ENCODE results near the gene CATSPERE. TPM values are rescaled to one million over a fixed set of nuclear protein-coding genes. Genes with fewer than 3 reads are reported as not detected.

The CATSPERE gene
- total and polyA plus RNA-seq, 10 of the 15 experiments (the other 5 are each of a cell fraction or from before 2014, with no cell fraction given) = 0.04 to 0.24 (median 0.17) TPM; not detected in 3

GRCh38 chr1:244451539-244451950 lies 9.5 kb upstream of the CATSPERE start, which contains the start of gene ADSS2 (continued):
- TF ChIP-seq, protein P1, sequence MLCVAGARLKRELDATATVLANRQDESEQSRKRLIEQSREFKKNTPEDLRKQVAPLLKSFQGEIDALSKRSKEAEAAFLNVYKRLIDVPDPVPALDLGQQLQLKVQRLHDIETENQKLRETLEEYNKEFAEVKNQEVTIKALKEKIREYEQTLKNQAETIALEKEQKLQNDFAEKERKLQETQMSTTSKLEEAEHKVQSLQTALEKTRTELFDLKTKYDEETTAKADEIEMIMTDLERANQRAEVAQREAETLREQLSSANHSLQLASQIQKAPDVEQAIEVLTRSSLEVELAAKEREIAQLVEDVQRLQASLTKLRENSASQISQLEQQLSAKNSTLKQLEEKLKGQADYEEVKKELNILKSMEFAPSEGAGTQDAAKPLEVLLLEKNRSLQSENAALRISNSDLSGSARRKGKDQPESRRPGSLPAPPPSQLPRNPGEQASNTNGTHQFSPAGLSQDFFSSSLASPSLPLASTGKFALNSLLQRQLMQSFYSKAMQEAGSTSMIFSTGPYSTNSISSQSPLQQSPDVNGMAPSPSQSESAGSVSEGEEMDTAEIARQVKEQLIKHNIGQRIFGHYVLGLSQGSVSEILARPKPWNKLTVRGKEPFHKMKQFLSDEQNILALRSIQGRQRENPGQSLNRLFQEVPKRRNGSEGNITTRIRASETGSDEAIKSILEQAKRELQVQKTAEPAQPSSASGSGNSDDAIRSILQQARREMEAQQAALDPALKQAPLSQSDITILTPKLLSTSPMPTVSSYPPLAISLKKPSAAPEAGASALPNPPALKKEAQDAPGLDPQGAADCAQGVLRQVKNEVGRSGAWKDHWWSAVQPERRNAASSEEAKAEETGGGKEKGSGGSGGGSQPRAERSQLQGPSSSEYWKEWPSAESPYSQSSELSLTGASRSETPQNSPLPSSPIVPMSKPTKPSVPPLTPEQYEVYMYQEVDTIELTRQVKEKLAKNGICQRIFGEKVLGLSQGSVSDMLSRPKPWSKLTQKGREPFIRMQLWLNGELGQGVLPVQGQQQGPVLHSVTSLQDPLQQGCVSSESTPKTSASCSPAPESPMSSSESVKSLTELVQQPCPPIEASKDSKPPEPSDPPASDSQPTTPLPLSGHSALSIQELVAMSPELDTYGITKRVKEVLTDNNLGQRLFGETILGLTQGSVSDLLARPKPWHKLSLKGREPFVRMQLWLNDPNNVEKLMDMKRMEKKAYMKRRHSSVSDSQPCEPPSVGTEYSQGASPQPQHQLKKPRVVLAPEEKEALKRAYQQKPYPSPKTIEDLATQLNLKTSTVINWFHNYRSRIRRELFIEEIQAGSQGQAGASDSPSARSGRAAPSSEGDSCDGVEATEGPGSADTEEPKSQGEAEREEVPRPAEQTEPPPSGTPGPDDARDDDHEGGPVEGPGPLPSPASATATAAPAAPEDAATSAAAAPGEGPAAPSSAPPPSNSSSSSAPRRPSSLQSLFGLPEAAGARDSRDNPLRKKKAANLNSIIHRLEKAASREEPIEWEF (IDR thresholded peaks at IDR 0.05; ENCODE audit: insufficient replicate concordance, low read depth, low read length) = no peak
- TF ChIP-seq ZSCAN29 (IDR thresholded peaks at IDR 0.05) (no peak), MXI1 (IDR thresholded peaks at IDR 0.05; ENCODE audit: low read depth, low read length) (peak; percentile 50; the same call in 1 of the 2 replicates), TARDBP (IDR thresholded peaks at IDR 0.05; ENCODE audit: borderline replicate concordance) (no peak), RB1 (IDR thresholded peaks at IDR 0.05; ENCODE audit: borderline replicate concordance) (peak; percentile 13; the same call in 1 of the 2 replicates), POLR2A (IDR thresholded peaks at IDR 0.05; ENCODE audit: low read depth, low read length) (peak; percentile 93), SMAD5 (IDR thresholded peaks at IDR 0.05; ENCODE audit: low read depth) (peak; percentile 66; the same call in 1 of the 2 replicates), SMARCA5 (IDR thresholded peaks at IDR 0.05) (peak; percentile 58; the same call in 1 of the 2 replicates), GATAD2B (conservative IDR thresholded peaks at IDR 0.05; ENCODE audit: low read depth) (0 out of 2 replicates have a peak, but pooled peaks have one; percentile 27), NR2C2 (IDR thresholded peaks at IDR 0.05; ENCODE audit: borderline replicate concordance, control insufficient read depth, insufficient read length, low read depth) (no peak), CHD4 (IDR thresholded peaks at IDR 0.05) (no peak), ZNF622 (IDR thresholded peaks at IDR 0.05) (no peak), POLR2AphosphoS5 (IDR thresholded peaks at IDR 0.05; ENCODE audit: low read length) (peak; percentile 86), POLR2AphosphoS2 (IDR thresholded peaks at IDR 0.05; ENCODE audit: low read depth, low read length) (peak; percentile 81; the same call in 1 of the 2 replicates), ZNF274 (IDR thresholded peaks at IDR 0.05; ENCODE audit: insufficient read depth, insufficient read length) (no peak), YY1 (IDR thresholded peaks at IDR 0.05; ENCODE audit: low read depth, low read length) (peak; percentile 50)
- TF ChIP-seq, protein P2, sequence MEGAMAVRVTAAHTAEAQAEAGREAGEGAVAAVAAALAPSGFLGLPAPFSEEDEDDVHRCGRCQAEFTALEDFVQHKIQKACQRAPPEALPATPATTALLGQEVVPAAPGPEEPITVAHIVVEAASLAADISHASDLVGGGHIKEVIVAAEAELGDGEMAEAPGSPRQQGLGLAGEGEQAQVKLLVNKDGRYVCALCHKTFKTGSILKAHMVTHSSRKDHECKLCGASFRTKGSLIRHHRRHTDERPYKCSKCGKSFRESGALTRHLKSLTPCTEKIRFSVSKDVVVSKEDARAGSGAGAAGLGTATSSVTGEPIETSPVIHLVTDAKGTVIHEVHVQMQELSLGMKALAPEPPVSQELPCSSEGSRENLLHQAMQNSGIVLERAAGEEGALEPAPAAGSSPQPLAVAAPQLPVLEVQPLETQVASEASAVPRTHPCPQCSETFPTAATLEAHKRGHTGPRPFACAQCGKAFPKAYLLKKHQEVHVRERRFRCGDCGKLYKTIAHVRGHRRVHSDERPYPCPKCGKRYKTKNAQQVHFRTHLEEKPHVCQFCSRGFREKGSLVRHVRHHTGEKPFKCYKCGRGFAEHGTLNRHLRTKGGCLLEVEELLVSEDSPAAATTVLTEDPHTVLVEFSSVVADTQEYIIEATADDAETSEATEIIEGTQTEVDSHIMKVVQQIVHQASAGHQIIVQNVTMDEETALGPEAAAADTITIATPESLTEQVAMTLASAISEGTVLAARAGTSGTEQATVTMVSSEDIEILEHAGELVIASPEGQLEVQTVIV (IDR thresholded peaks at IDR 0.05; ENCODE audit: borderline replicate concordance, partially characterized antibody) = no peak
- TF ChIP-seq, protein P3, sequence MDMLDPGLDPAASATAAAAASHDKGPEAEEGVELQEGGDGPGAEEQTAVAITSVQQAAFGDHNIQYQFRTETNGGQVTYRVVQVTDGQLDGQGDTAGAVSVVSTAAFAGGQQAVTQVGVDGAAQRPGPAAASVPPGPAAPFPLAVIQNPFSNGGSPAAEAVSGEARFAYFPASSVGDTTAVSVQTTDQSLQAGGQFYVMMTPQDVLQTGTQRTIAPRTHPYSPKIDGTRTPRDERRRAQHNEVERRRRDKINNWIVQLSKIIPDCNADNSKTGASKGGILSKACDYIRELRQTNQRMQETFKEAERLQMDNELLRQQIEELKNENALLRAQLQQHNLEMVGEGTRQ (IDR thresholded peaks at IDR 0.05; ENCODE audit: borderline replicate concordance, low read depth, low read length) = no peak
- TF ChIP-seq, protein P4, sequence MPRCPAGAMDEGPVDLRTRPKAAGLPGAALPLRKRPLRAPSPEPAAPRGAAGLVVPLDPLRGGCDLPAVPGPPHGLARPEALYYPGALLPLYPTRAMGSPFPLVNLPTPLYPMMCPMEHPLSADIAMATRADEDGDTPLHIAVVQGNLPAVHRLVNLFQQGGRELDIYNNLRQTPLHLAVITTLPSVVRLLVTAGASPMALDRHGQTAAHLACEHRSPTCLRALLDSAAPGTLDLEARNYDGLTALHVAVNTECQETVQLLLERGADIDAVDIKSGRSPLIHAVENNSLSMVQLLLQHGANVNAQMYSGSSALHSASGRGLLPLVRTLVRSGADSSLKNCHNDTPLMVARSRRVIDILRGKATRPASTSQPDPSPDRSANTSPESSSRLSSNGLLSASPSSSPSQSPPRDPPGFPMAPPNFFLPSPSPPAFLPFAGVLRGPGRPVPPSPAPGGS (IDR thresholded peaks at IDR 0.05; ENCODE audit: borderline replicate concordance, insufficient read depth, low read depth, low read length, poor library complexity, severe bottlenecking) = no peak
- TF ChIP-seq, protein P5, sequence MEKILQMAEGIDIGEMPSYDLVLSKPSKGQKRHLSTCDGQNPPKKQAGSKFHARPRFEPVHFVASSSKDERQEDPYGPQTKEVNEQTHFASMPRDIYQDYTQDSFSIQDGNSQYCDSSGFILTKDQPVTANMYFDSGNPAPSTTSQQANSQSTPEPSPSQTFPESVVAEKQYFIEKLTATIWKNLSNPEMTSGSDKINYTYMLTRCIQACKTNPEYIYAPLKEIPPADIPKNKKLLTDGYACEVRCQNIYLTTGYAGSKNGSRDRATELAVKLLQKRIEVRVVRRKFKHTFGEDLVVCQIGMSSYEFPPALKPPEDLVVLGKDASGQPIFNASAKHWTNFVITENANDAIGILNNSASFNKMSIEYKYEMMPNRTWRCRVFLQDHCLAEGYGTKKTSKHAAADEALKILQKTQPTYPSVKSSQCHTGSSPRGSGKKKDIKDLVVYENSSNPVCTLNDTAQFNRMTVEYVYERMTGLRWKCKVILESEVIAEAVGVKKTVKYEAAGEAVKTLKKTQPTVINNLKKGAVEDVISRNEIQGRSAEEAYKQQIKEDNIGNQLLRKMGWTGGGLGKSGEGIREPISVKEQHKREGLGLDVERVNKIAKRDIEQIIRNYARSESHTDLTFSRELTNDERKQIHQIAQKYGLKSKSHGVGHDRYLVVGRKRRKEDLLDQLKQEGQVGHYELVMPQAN (conservative IDR thresholded peaks at IDR 0.05) = peak; percentile 81

Data from GM12878 (cell line).